HG02642 (cell line): ENCODE data around the gene DYNLT1.
"Not testable (repeated sequence)": the region's sequence is repeated elsewhere in the genome, so short reads cannot be mapped to it uniquely, and the experiment has no call there.

Source experiments
- ATAC-seq: cut with Tn5 transposase; IDR thresholded peaks from one replicate; pipeline ENCODE4 v1.9.1; 2021; ENCODE audit warnings: mild to moderate bottlenecking; ENCODE audit not compliant: unreplicated experiment, poor library complexity

DYNLT1 gene

DNA sequence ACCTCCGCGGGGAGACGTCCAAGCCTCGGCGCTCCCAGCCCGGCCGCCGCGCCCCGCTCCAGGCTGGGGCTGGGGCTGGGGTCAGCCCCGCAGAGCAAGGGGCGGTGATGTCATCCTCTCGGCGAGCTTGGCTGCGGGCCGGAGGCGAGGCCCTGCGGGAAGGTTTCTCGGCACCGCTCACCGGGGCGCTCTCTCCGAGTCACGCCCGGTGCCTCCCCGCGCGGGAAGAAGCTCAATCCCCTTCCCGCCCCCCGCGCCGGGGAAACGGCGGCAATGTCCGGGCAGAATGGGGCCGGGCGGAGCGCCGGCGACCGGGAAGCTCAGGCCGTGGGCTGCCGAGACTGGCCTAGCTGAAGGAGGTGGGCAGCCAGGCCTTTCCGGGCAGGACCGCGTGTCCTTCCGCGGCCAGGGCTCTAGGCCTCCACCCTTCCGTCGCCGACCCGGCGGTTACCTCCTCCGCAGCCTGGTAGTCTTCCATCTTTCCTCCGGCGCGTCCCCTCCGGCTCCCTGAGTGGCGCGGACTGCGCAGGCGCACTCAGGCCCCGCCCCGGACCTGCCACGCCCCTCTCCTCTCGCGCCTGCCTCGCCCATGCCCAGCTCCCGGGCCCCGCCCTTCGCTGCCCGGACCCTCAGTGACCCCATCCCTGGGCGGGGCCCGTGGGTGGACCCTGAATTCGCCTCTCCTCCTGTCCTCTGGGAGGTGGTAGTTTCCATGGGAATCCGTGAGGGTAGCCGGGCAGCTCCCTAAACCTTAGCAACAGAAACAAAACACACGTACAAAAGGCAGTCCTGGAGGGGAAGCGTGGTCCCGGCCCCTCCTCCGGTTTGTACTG, at the start of gene DYNLT1:
Gene DYNLT1, minus strand, starts transcription at position 513 of the 833 bp plus-strand sequence. Its CDS starts 35 bp downstream, at position 478.
- peak; percentile 73 for ATAC-seq

DNA sequence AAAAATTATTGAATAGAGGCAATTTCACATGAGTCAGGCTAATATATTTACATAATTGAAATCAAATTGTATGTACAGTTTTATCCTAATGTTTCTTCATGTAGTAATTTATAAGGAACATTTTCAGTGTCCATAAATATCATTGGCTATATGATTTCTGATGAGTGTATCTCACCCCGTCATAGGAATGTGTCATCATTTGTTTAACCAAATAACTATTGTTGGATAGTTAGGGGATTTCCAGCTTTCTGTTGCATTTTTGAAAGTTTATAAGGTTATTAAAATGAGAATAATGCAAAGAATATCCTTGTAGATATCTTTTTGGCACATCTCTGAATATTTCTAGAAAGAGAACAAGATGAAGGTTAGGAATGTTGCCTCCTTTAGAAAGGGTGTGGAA, 44.3 kb upstream of the DYNLT1 start:
- no peak for ATAC-seq

GRCh38 chr6:158687506-158687905, 43.0 kb upstream of the DYNLT1 start:
- no peak for ATAC-seq

DNA sequence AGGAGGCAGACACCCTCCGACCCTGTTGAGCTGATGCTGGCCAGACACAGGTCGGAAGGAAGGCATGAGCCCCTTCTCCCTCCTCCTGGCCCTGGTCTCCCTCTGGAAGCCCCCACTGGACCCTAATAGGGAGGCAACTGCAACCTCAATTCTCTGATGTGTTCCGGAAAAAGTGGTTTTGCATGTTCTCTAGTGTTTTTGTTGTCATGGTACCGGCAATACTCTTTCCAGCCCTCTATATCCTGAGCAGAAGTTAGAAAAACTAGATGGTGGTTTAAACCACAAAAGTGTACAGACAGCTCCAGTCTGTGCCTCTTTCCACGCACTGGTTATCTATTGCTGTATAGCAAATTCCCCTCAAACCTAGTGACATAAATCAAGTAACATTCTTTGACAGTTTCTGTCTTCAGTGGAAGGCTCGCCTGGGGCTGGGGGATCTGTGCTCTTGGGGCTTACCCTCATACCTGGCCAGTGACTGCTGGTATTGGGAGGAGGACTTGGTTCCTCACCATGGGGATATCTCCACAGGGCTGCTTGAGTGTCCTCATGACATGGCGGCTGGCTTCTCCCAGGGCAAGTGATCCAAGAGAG, 42.3 kb upstream of the DYNLT1 start:
- peak; percentile 73 for ATAC-seq

GRCh38 chr6:158686311-158686710, 41.8 kb upstream of the DYNLT1 start:
- ATAC-seq = no peak

DNA sequence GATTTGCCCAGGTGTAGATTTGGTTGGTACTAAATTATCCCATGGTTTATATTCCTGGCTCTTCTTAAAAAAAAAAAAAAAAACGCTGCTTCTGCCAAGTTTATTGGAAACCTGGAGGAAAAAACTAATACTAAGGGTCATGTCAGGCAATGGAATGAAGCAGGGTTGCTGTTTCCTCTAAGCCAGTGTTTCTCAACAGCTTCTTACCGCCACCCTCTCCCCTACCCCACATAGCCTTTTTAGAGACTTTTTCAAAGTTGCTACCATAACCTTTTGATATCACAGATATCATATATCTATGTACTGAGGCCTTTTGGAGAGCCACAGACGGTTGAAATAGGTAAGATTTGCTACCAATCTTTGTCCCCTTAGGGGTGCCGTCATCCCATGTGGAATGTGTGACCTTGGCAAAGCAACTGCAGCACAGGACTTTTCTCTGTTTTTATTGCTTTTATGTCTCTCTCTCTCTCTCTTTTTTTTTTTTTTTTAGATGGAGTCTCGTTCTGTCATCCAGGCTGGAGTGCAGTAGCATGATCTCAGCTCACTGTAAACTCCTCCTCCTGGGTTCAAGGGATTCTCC, 40.3 kb upstream of the DYNLT1 start:
- ATAC-seq = no peak

DNA sequence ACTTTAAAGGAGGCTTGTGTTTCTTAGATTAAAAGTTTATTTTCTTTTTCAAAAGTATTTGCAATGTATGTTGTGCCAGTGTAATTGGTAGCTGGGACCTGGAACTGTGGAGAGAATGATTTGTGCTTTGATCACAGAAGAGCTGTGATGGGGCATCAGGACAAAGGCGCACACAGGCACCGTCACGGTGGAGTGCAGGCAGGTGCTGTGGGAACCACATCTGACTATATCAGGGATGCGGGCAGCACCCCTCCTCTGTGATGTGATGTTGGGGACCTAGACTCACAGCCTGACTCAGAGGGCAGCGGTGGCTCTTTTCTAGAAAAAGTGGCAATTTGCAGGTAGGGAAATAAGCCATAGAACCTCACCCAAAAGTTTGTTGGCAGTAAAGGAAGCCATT, 39.8 kb upstream of the DYNLT1 start:
- ATAC-seq = no peak

- no peak for ATAC-seq
Observed at GRCh38 chr6:158680481-158680880, 35.9 kb upstream of the DYNLT1 start.

DNA sequence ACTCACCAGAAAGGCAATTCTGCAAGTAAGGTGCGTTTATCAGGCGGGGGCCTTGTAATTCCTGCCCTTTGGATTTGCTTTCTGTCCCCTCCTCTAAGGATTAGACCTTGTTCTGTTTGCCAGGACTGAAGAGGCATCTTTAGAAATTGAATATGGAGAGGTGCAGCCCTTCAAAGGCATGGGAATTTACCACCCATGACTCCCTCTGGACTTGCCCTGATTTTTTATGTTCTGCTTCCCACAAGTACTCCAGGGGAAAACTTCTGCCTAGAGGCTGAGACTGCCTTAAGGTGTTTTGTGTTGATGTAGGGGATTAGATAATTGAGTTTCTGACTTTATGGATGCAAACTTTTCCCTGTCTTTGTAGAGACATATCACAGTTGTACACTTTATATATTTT, 35.5 kb upstream of the DYNLT1 start:
- ATAC-seq = no peak

DNA sequence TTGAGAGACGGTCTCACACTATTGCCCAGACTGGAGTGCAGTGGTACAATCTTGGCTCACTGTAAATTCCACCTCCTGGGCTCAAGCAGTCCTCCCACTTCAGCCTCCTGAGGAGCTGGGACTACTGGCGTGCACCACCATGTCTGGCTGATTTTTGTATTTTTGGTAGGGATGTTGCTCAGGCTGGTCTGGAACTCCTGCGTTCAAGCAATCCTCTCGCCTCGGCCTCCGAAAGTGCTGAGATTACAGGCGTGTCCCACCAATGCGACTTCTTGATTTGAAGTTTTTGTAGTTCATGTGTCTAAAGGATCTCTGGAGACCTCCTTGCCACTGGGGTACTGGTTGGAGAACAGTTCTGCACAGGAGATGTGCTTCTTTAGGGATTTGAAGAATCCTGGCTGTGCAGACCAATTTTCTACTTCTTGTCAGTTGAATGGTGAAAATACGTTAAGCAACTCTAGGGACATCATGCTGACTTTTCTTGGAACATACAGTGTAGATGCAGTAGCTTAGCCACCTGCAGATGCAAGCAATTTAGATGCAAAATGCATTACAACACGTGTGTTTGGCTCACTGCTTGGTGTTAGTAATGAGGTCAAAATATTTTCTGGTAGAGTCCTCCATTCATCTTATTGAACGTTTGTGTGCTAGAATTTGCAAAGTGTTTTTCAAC, 33.5 kb upstream of the DYNLT1 start:
- no peak for ATAC-seq

DNA sequence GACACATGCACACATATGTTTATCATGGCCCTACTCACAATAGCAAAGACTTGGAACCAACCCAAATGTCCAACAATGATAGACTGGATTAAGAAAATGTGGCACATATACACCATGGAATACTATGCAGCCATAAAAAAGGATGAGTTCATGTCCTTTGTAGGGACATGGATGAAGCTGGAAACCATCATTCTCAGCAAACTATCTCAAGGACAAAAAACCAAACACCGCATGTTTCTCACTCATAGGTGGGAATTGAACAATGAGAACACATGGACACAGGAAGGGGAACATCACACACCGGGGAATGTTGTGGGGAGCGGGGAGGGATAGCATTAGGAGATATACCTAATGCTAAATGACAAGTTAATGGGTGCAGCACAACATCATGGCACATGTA, 32.6 kb upstream of the DYNLT1 start:
- not testable (repeated sequence) for ATAC-seq

DNA sequence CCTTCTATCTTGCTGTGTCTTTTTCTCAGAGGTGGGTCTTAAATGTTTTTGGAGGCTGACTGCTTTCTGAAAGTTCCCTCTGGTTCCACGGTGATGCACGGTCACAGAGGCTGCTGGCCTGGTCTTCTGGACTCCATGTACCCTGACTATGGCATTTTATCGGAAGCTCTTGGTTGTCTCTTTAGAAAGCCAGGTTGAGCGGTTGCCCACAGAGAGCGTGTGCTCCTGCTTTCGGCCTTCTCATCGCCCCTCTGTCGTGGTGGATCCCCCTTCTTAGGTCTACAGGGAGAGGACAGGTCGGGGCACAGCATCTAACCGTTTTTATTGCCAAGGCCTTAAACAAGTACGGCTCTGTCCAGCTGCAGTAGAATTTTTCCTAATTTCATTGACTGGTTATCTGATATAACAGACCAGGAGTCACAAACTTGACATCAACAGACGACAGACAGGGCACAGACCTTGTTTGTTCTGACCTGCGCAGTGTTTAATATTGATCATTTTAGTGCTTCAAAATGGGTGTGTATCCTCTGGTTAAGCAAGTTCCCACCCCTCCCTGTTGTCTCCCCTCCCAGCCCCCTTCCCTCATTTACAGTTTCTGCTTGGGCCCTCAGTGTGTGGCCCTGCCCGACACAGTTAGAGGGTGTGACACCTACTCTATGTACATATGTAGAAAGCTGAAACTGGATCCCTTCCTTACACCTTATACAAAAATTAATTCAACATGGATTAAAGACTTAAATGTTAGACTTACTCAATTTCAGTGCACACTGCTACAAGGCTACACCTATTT, 30.0 kb upstream of the DYNLT1 start:
- no peak for ATAC-seq

DNA sequence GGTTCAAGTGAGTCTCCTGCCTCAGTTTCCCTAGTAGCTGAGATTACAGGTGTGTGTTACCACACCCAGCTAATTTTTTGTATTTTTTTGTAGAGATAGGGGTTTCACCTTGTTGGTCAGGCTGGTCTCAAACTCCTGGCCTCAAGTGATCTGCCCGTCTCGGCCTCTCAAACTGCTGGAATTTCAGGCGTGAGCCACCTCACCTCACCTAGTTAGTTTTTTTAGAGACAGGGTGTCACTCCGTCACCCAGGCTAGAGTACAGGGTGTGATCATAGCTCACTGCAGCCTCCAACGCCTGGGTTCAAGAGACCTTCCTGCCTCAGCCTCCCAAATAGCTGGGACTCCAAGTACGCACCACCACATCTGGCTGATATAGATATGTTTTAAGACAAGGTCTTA, 28.2 kb upstream of the DYNLT1 start:
- ATAC-seq = no peak

DNA sequence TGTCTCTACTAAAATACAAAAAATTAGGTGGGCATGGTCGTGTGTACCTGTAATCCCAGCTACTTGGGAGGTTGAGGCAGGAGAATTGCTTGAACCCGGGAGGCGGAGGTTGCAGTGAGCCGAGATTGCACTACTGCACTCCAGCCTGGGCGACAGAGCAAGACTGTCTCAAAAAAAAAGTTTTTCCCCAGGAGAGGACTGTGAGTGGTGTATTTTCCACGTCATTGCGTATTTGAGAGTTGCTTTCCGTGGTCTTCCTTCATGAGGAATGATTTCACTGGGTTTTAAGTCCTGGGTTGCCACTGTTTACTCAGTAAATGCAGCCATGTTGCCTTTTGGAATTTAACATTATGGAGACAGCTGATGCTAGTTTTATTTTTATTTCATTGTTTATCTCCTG, 27.6 kb upstream of the DYNLT1 start:
- ATAC-seq = not testable (repeated sequence)

GRCh38 chr6:158669145-158670035, 24.8 kb upstream of the DYNLT1 start:
- no peak for ATAC-seq

GRCh38 chr6:158668707-158669103, 24.2 kb upstream of the DYNLT1 start:
- ATAC-seq = no peak

DNA sequence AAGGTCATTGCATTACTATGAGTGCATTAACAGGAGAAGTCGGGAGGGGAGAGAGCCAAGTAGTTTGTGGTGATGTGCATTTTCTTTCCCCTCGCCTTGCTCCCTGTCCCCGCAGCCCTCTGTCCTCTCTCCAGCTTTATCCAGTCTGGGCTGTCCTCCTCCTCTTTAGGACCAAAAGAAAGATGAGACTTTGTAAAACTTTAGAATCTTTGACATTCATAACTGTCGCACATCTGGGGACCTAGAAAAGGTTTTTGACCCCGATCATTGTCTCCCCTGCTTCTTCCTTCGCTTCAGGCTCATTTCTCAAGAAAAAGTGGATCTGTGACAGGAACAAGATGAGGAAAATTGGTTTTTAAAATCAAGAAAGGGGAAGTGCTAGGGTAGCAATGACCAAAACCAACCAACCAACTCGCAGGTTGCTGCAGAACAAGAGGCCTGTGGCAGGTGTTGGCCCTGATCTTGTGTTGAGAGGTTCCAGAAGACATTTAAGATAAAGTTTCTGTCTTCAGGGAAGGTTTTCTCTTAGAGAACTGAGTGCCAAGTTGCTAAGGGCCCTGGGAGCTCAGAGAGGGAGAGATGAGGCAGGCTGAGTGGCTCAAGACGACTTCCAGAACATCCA, 22.9 kb upstream of the DYNLT1 start:
- no peak for ATAC-seq

GRCh38 chr6:158666628-158667359, 22.3 kb upstream of the DYNLT1 start:
- no peak for ATAC-seq
